H1 (cell line): ENCODE measurements around the gene CACNA2D3. TPM values are rescaled to one million over a fixed set of nuclear protein-coding genes. Genes with fewer than 3 reads are reported as not detected.

Experiments
- CTCF ChIA-PET: fragments of 300-600 bp; sonication (Branson Sonifier 250); formaldehyde crosslinking; loops from one replicate; lab custom pipeline; 2021; ENCODE audit not compliant: partially characterized antibody; lab: Charles Lee
- POLR2A ChIA-PET: fragments of 300-600 bp; sonication (Branson Sonifier 250); formaldehyde crosslinking; loops from one replicate; lab custom pipeline; 2021; ENCODE audit warnings: inconsistent platforms; ENCODE audit not compliant: partially characterized antibody; lab: Charles Lee
- DNase-seq, 2 experiments: peaks; one replicate each; pipeline versions ENCODE4 v3.0.0 to v3.0.0-alpha.2; 2010 to 2022; ENCODE audit warnings: low spot score in 2 of 2, low read depth in 1 of 2, mixed read lengths in 1 of 2
- FAIRE-seq: peaks from 2 replicates; lab custom pipeline; 2011; peaks lifted over from hg19 to GRCh38; lab: Jason Lieb, UNC
- H2AFZ ChIP-seq: 2 replicates; pipeline ENCODE4 v1.8.1; 2012; ENCODE audit warnings: low read length, inconsistent platforms
- H2AK5ac ChIP-seq: 2 replicates; pipeline ENCODE4 v1.6.1; 2013; ENCODE audit warnings: low read depth, low read length
- H2BK120ac ChIP-seq: replicated peaks from 2 replicates; pipeline ENCODE3; 2013; ENCODE audit warnings: low read depth, low read length, inconsistent platforms
- H2BK12ac ChIP-seq: 2 replicates; pipeline ENCODE4 v1.6.1; 2013; ENCODE audit warnings: low read depth, low read length
- H2BK15ac ChIP-seq: 2 replicates; pipeline ENCODE4 v1.6.1; 2013; ENCODE audit warnings: low read length
- H2BK20ac ChIP-seq: 2 replicates; pipeline ENCODE4 v1.6.1; 2013; ENCODE audit warnings: low read length
- H2BK5ac ChIP-seq: 2 replicates; pipeline ENCODE4 v1.6.1; 2013; ENCODE audit warnings: low read depth, low read length
- H3K14ac ChIP-seq: 2 replicates; pipeline ENCODE4 v1.6.1; 2013; ENCODE audit warnings: inconsistent platforms; ENCODE audit not compliant: insufficient read length
- H3K18ac ChIP-seq: 2 replicates; pipeline ENCODE4 v1.6.1; 2013; ENCODE audit warnings: low read length; ENCODE audit errors: extremely low read depth
- H3K23ac ChIP-seq: 2 replicates; pipeline ENCODE4 v1.6.1; 2013; ENCODE audit warnings: inconsistent platforms; ENCODE audit not compliant: insufficient read length
- H3K23me2 ChIP-seq: 2 replicates; pipeline ENCODE4 v1.6.1; 2013; ENCODE audit warnings: low read depth, low read length
- H3K27ac ChIP-seq: 2 replicates; pipeline ENCODE4 v1.6.1; 2011; ENCODE audit warnings: low read depth, low read length, inconsistent platforms
- H3K27me3 ChIP-seq, 4 experiments: replicated peaks in 1 of 4; 1 replicate in 1 of 4; 2 replicates in 3 of 4; pipeline versions ENCODE4 v1.6.1 to v1.8.1; 2011 to 2013; ENCODE audit warnings: low read length in 3 of 4, mild to moderate bottlenecking in 3 of 4, inconsistent platforms in 2 of 4, mixed read lengths in 2 of 4, moderate library complexity in 1 of 4; ENCODE audit not compliant: control insufficient read depth in 3 of 4, insufficient read depth in 3 of 4; ENCODE audit errors: extremely low read depth in 1 of 4
- H3K36me3 ChIP-seq, 4 experiments: 2 replicates each; pipeline versions ENCODE4 v1.6.1 to v1.8.1; 2011 to 2013; ENCODE audit warnings: mild to moderate bottlenecking in 4 of 4, low read length in 3 of 4, moderate library complexity in 2 of 4, control low read depth in 1 of 4, inconsistent platforms in 1 of 4; ENCODE audit not compliant: insufficient read depth in 4 of 4, control insufficient read depth in 2 of 4
- H3K4ac ChIP-seq: replicated peaks from 2 replicates; pipeline ENCODE3; 2013; ENCODE audit warnings: low read length, low read depth, mixed read lengths, inconsistent platforms; ENCODE audit not compliant: insufficient read length
- H3K4me1 ChIP-seq, 4 experiments: replicated peaks in 1 of 4; 1 replicate in 1 of 4; 2 replicates in 3 of 4; pipeline versions ENCODE4 v1.6.1 to v1.8.1; 2011 to 2013; ENCODE audit warnings: low read length in 3 of 4, inconsistent platforms in 2 of 4, mixed read lengths in 1 of 4; ENCODE audit not compliant: insufficient read depth in 4 of 4, control insufficient read depth in 3 of 4
- H3K4me2 ChIP-seq, 2 experiments: 2 replicates each; pipeline versions ENCODE4 v1.6.1 to v1.8.1; 2011 to 2013; ENCODE audit warnings: low read depth in 2 of 2, low read length in 2 of 2, control low read depth in 1 of 2, inconsistent platforms in 1 of 2, mild to moderate bottlenecking in 1 of 2; ENCODE audit not compliant: insufficient read depth in 1 of 2
- H3K4me3 ChIP-seq, 4 experiments: fragments of 200-600, 300-600 bp in 1 of 4; sonication (generic), shearing (Covaris generic), sonication (Bioruptor Twin) in 1 of 4; 2 replicates each; pipeline versions ENCODE4 v1.5.1 to v1.8.1; 2011 to 2016; ENCODE audit warnings: low read length in 4 of 4, low read depth in 3 of 4, control low read depth in 2 of 4, inconsistent platforms in 2 of 4, mild to moderate bottlenecking in 2 of 4, mixed read lengths in 1 of 4, moderate library complexity in 1 of 4; ENCODE audit not compliant: insufficient read depth in 2 of 4; ENCODE audit errors: extremely low read depth in 1 of 4
- H3K56ac ChIP-seq: replicated peaks from 2 replicates; pipeline ENCODE3; 2013; ENCODE audit warnings: low read depth, mild to moderate bottlenecking, mixed read lengths, low read length, inconsistent platforms; ENCODE audit not compliant: insufficient read length
- H3K79me1 ChIP-seq: 2 replicates; pipeline ENCODE4 v1.6.1; 2013; ENCODE audit warnings: low read depth, low read length, control low read depth
- H3K79me2 ChIP-seq, 2 experiments: 2 replicates each; pipeline versions ENCODE4 v1.6.1 to v1.8.1; 2012 to 2013; ENCODE audit warnings: low read length in 2 of 2, mild to moderate bottlenecking in 2 of 2, inconsistent platforms in 1 of 2; ENCODE audit not compliant: insufficient read depth in 2 of 2, control insufficient read depth in 1 of 2
- H3K9ac ChIP-seq, 4 experiments: replicated peaks in 1 of 4; 1 replicate in 1 of 4; 2 replicates in 3 of 4; pipeline versions ENCODE4 v1.6.1 to v1.8.1; 2011 to 2013; ENCODE audit warnings: low read depth in 3 of 4, low read length in 3 of 4, control low read depth in 2 of 4, mild to moderate bottlenecking in 2 of 4, moderate library complexity in 2 of 4, inconsistent platforms in 1 of 4; ENCODE audit errors: extremely low read depth in 1 of 4
- H3K9me3 ChIP-seq, 2 experiments: 2 replicates each; pipeline versions ENCODE4 v1.6.1 to v1.8.1; 2012 to 2013; ENCODE audit warnings: mild to moderate bottlenecking in 2 of 2, moderate library complexity in 2 of 2, control low read depth in 1 of 2, inconsistent platforms in 1 of 2, low read depth in 1 of 2, low read length in 1 of 2, mixed read lengths in 1 of 2; ENCODE audit not compliant: insufficient read depth in 2 of 2
- H4K20me1 ChIP-seq, 2 experiments: replicated peaks in 1 of 2; 2 replicates each; pipeline versions ENCODE3 to v1.8.1; 2011 to 2013; ENCODE audit warnings: inconsistent platforms in 2 of 2, low read length in 2 of 2, mild to moderate bottlenecking in 1 of 2; ENCODE audit not compliant: insufficient read depth in 2 of 2, control insufficient read depth in 1 of 2
- H4K5ac ChIP-seq: 2 replicates; pipeline ENCODE4 v1.6.1; 2013; ENCODE audit warnings: low read length, low read depth, mixed read lengths, inconsistent platforms; ENCODE audit not compliant: insufficient read length
- H4K8ac ChIP-seq: 2 replicates; pipeline ENCODE4 v1.8.0; 2013; ENCODE audit warnings: mild to moderate bottlenecking, moderate library complexity, low read length, inconsistent platforms; ENCODE audit not compliant: insufficient read depth; ENCODE audit errors: extremely low read depth
- H4K91ac ChIP-seq: replicated peaks from 2 replicates; pipeline ENCODE3; 2013; ENCODE audit warnings: low read length, mixed read lengths, inconsistent platforms; ENCODE audit not compliant: insufficient read length
- FOSL1 ChIP-seq: IDR thresholded peaks from 2 replicates; pipeline ENCODE4 v1.6.1; 2011; ENCODE audit warnings: mild to moderate bottlenecking, low read depth, low read length, moderate library complexity; ENCODE audit not compliant: insufficient read depth
- SRF ChIP-seq: IDR thresholded peaks from 2 replicates; pipeline ENCODE4 v1.6.1; 2011; ENCODE audit warnings: mild to moderate bottlenecking, low read depth, low read length, moderate library complexity
- WGBS, 2 experiments: shearing (Covaris generic) in 1 of 2; methylation state at CpG; one replicate each; pipeline versions ENCODE4 v1.1.6 to v1.1.7; 2013 to 2015; ENCODE audit warnings: low lambda C conversion rate in 2 of 2, mixed read lengths in 2 of 2, inconsistent platforms in 1 of 2, low coverage in 1 of 2, missing lambda C conversion rate in 1 of 2; ENCODE audit not compliant: insufficient replicate concordance in 2 of 2, insufficient coverage in 1 of 2, insufficient read length in 1 of 2; ENCODE audit errors: extremely low coverage in 1 of 2, missing lambda C conversion rate in 1 of 2; 5-methylcytosine and 5-hydroxymethylcytosine counted together
- polyA plus RNA-seq, 7 experiments: library from polyadenylated mRNA; depleted of rRNA in 3 of 7; stranded (reverse) in 5 of 7; unstranded in 2 of 7; fragments of >200 nt in 5 of 7; fragments of 200-250 nt in 2 of 7; gene quantifications; 1 replicate in 5 of 7; 2 replicates in 1 of 7; 4 replicates in 1 of 7; pipeline versions ENCODE4 v1.2.1 to v1.2.3, GENCODE V29; 2011 to 2013; ENCODE audit warnings: missing spikeins in 2 of 7, mixed read lengths in 2 of 7
- total RNA-seq: library from RNA; stranded (reverse); fragmentation: NEBNext Ultra II Directional; extraction: Animal tissue kit (Norgen Biotek cat#: 25700); gene quantifications from 2 replicates; pipeline ENCODE4 v1.2.1, GENCODE V29; 2021

The CACNA2D3 gene
- total and polyA plus RNA-seq, 2 of the 8 experiments (the other 6 are each of a cell fraction or from before 2014, with no cell fraction given) = 1.5 to 1.8 TPM

- H3K4me2 ChIP-seq = no peak overlapping the region
- H4K5ac ChIP-seq = no peak overlapping the region
- no peaks in the 10 kb centered on the region for H3K9me3 ChIP-seq
- H4K91ac ChIP-seq = no peak overlapping the region
- H2BK20ac ChIP-seq = no peak overlapping the region
- ChIA-PET CTCF (interaction anchor here (1.7 kb wide), 1 partner anchor 201 kb away, joined by 7 read pairs; no protein-coding TSS in a partner anchor), POLR2A (interaction anchor here (0.6 to 0.7 kb wide), 2 partner anchors 35 to 323 kb away, joined by 3 to 4 read pairs; no protein-coding TSS in a partner anchor)
- no peak overlapping the region for H3K27ac ChIP-seq
- no peak overlapping the region for H3K4ac ChIP-seq
- peaks cover 0 to 6% (median 1%) of the 10 kb centered on the region in 4 experiments; a peak in 2 of 7 replicates for H3K4me1 ChIP-seq
- H2BK15ac ChIP-seq = no peak overlapping the region
- H3K23me2 ChIP-seq = no peaks in the 10 kb centered on the region
- H3K18ac ChIP-seq = no peak overlapping the region
- no peak overlapping the region for H3K4me3 ChIP-seq
- H3K27me3 ChIP-seq = no peaks in the 10 kb centered on the region
- no peaks in the 10 kb centered on the region for H3K79me2 ChIP-seq
- H3K9ac ChIP-seq = no peak overlapping the region
- H2AFZ ChIP-seq = no peak overlapping the region
- H3K79me1 ChIP-seq = no peaks in the 10 kb centered on the region
- no peak overlapping the region for H3K23ac ChIP-seq
- 96% methylated on average over 4 of the region's 4 CpGs; no CpG with 5 or more reads in 1 of the 2 experiments for WGBS, 2 experiments
- no peak overlapping the region for H3K56ac ChIP-seq
- no peak overlapping the region for H4K8ac ChIP-seq
- no peaks in the 10 kb centered on the region for H3K36me3 ChIP-seq
- TF ChIP-seq SRF (0 out of 2 replicates have a peak, but pooled peaks have one; percentile 11), FOSL1 (no peak)
- no peaks in the 10 kb centered on the region for H4K20me1 ChIP-seq
- H2BK12ac ChIP-seq = no peak overlapping the region
- FAIRE-seq (no peak), DNase-seq (no peak)
- H3K14ac ChIP-seq = no peak overlapping the region
- H2AK5ac ChIP-seq = no peak overlapping the region
- no peak overlapping the region for H2BK120ac ChIP-seq
- H2BK5ac ChIP-seq = no peak overlapping the region
These were observed 17.3 kb downstream of the CACNA2D3 start for GRCh38 chr3:54139630-54140029.
